Measurements from ENCODE around the gene RAB6B.

DNA sequence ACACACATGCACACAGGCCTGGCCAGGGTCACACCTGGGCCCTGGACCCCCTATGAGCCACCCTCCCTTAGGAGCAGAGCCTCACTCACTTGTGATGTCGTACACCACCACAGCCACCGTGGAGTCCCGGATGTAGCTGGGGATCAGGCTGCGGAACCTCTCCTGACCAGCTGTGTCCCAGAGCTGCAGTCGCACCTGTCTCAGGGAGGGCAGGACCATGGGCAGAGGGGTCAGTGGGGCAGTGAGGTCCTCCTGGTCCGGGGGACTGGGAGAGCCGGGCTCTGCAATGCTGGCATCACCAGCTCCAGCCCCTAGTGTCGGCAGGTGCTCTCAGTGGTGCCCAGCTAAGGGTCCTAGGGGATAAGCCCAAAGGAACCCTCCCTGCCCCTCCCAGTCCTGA, 54.5 kb downstream of the RAB6B start:
- no peak for TF ChIP-seq POLR2A (IDR thresholded peaks at IDR 0.05)
- TF ChIP-seq, protein P1, sequence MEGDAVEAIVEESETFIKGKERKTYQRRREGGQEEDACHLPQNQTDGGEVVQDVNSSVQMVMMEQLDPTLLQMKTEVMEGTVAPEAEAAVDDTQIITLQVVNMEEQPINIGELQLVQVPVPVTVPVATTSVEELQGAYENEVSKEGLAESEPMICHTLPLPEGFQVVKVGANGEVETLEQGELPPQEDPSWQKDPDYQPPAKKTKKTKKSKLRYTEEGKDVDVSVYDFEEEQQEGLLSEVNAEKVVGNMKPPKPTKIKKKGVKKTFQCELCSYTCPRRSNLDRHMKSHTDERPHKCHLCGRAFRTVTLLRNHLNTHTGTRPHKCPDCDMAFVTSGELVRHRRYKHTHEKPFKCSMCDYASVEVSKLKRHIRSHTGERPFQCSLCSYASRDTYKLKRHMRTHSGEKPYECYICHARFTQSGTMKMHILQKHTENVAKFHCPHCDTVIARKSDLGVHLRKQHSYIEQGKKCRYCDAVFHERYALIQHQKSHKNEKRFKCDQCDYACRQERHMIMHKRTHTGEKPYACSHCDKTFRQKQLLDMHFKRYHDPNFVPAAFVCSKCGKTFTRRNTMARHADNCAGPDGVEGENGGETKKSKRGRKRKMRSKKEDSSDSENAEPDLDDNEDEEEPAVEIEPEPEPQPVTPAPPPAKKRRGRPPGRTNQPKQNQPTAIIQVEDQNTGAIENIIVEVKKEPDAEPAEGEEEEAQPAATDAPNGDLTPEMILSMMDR (IDR thresholded peaks at IDR 0.05) = no peak

Data from right lobe of liver (tissue), 4 donors.